ENCODE results near the gene UCK2.

The UCK2 gene

GRCh38 chr1:165833358-165833757, 5.9 kb downstream of the UCK2 start:
- H3K4me3 ChIP-seq (ENCODE audit: low read depth, low read length): no peak overlapping the region
- DNase-seq (ENCODE audit: low read depth): no peak
- in situ Hi-C loops (cut with HindIII; ENCODE audit: low sequenced_read_pairs): no loop called here
- no peak for TF ChIP-seq CTCF (IDR thresholded peaks at IDR 0.05; ENCODE audit: low read depth, low read length, missing control alignments)

GRCh38 chr1:165834229-165834628, 6.8 kb downstream of the UCK2 start:
- H3K4me3 ChIP-seq (ENCODE audit: low read depth, low read length): no peak overlapping the region
- no peak for TF ChIP-seq CTCF (IDR thresholded peaks at IDR 0.05; ENCODE audit: low read depth, low read length, missing control alignments)
- DNase-seq (ENCODE audit: low read depth): no peak
- in situ Hi-C loops (cut with HindIII; ENCODE audit: low sequenced_read_pairs): no loop called here

GRCh38 chr1:165834881-165835280, 7.5 kb downstream of the UCK2 start:
- in situ Hi-C loops (cut with HindIII; ENCODE audit: low sequenced_read_pairs): no loop called here

DNA sequence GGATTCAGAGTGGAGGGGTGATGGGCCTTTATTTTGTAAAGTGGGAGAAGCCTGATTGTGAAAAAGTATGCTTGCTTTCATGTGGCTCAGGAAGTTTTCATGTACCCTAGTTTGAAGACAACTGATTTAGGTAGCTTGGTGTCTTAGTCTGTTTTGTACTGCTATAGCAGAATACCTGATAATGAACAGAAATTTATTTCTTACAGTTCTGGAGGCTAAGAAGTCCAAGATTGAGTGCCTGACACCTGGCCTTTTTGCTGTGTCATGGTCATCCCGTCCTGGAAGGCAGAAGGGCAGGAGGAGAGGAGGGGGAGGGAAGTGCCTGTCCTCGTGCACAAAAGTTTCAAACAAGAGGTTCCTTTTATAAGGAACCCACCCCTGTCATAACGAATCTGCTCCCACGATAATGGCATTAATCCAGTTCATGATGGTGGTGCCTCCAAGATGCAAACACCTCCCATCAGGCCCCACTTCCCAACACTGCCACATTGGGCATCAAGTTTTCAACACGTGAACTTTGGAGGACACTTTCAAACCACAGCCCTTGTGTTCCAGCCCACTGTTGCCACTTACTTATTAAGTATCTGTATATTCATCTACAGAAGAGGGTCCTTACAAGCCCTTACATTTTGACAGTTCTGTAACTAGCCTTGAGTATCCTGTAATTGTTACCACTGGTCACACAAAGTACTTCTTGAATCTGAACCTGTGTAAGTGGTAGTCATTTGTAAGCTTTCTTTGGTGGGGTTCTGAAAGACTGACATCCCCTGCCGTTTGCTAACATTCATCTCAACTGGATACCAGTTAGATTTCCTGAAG, 9.5 kb downstream of the UCK2 start:
- no peak for TF ChIP-seq CTCF (IDR thresholded peaks at IDR 0.05; ENCODE audit: low read depth, low read length, missing control alignments)
- no peak for DNase-seq (ENCODE audit: low read depth)
- in situ Hi-C loops (cut with HindIII; ENCODE audit: low sequenced_read_pairs): no loop called here
- H3K4me3 ChIP-seq (ENCODE audit: low read depth, low read length): no peak overlapping the region

More at GRCh38 chr1:165834881-165835280, 7.5 kb downstream of the UCK2 start:
- DNase-seq (ENCODE audit: low read depth): no peak
- no peak for TF ChIP-seq CTCF (IDR thresholded peaks at IDR 0.05; ENCODE audit: low read depth, low read length, missing control alignments)
- H3K4me3 ChIP-seq (ENCODE audit: low read depth, low read length): no peak overlapping the region

GRCh38 chr1:165837838-165838364, 10.5 kb downstream of the UCK2 start:
- in situ Hi-C loops (cut with HindIII; ENCODE audit: low sequenced_read_pairs): no loop called here
- no peak for DNase-seq (ENCODE audit: low read depth)
- TF ChIP-seq CTCF (IDR thresholded peaks at IDR 0.05; ENCODE audit: low read depth, low read length, missing control alignments): no peak
- H3K4me3 ChIP-seq (ENCODE audit: low read depth, low read length): no peak overlapping the region

GRCh38 chr1:165840423-165840822, 13.0 kb downstream of the UCK2 start:
- no peak for DNase-seq (ENCODE audit: low read depth)
- TF ChIP-seq CTCF (IDR thresholded peaks at IDR 0.05; ENCODE audit: low read depth, low read length, missing control alignments): no peak
- H3K4me3 ChIP-seq (ENCODE audit: low read depth, low read length): no peak overlapping the region
- in situ Hi-C loops (cut with HindIII; ENCODE audit: low sequenced_read_pairs): no loop called here
